IPS-18a (cell line): ENCODE measurements around the gene NF1.

Experiments
- H3K27ac ChIP-seq: one replicate; pipeline ENCODE4 v1.5.1; 2013; ENCODE audit warnings: low read length
- H3K27me3 ChIP-seq: one replicate; pipeline ENCODE4 v1.6.1; 2013; ENCODE audit warnings: mild to moderate bottlenecking, low read length; ENCODE audit not compliant: control insufficient read depth, insufficient read depth
- H3K36me3 ChIP-seq: one replicate; pipeline ENCODE4 v1.6.1; 2013; ENCODE audit warnings: low read depth, low read length; ENCODE audit not compliant: control insufficient read depth
- H3K4me1 ChIP-seq: one replicate; pipeline ENCODE4 v1.6.1; 2013; ENCODE audit warnings: low read depth, low read length; ENCODE audit not compliant: control insufficient read depth
- H3K4me3 ChIP-seq: one replicate; pipeline ENCODE4 v1.5.1; 2013; ENCODE audit warnings: low read length
- H3K9ac ChIP-seq: one replicate; pipeline ENCODE4 v1.6.1; 2013; ENCODE audit warnings: mild to moderate bottlenecking, low read length, moderate library complexity
- H3K9me3 ChIP-seq: one replicate; pipeline ENCODE4 v1.6.1; 2013; ENCODE audit warnings: low read depth, low read length; ENCODE audit not compliant: control insufficient read depth

NF1 gene

GRCh38 chr17:31416503-31416923, 321.7 kb downstream of the NF1 start:
- H3K27me3 ChIP-seq: no peaks in the 10 kb centered on the region

GRCh38 chr17:31417051-31417792, 322.4 kb downstream of the NF1 start:
- peaks cover 30% of the 10 kb centered on the region for H3K4me1 ChIP-seq
- H3K4me3 ChIP-seq: no peak overlapping the region
- no peak overlapping the region for H3K27ac ChIP-seq
- H3K9me3 ChIP-seq: no peaks in the 10 kb centered on the region
- H3K36me3 ChIP-seq: no peaks in the 10 kb centered on the region
- H3K27me3 ChIP-seq: no peaks in the 10 kb centered on the region
- no peak overlapping the region for H3K9ac ChIP-seq

More at GRCh38 chr17:31416503-31416923, 321.7 kb downstream of the NF1 start:
- H3K4me3 ChIP-seq: no peak overlapping the region
- H3K4me1 ChIP-seq: peaks cover 30% of the 10 kb centered on the region
- no peak overlapping the region for H3K27ac ChIP-seq
- no peaks in the 10 kb centered on the region for H3K36me3 ChIP-seq
- H3K9me3 ChIP-seq: no peaks in the 10 kb centered on the region
- no peak overlapping the region for H3K9ac ChIP-seq

DNA sequence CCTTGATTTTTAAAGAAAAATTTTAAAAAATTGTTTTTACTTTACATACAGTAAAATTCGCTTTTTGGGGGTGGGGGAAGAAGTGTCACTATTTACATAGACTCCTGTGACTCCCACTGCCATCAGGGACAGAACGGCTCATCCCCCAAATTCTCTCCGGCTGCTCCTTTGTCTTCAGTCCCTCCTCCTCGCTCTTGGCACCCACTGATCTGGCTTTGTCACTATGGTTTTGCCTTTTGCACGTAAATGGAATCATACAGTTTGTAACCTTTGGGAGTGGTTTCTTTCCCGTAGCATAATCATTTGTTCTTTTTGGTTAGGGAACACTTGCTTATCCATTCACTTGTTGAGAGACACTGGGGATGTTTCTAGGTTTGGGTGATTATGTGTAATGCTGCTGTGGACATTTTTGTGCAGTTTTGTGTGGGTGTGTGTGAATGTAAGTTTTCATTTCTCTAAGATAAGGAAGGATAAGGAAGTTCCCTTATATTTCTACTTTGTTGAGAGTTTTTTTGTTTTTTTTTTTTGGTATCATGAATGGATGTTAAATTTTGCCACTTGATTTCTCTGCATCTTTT, 324.1 kb downstream of the NF1 start:
- Histone ChIP-seq H3K9ac (no peak overlapping the region), H3K36me3 (no peaks in the 10 kb centered on the region), H3K27ac (no peak overlapping the region), H3K27me3 (no peaks in the 10 kb centered on the region), H3K4me1 (peaks cover 21% of the 10 kb centered on the region), H3K4me3 (no peak overlapping the region), H3K9me3 (no peaks in the 10 kb centered on the region)

DNA sequence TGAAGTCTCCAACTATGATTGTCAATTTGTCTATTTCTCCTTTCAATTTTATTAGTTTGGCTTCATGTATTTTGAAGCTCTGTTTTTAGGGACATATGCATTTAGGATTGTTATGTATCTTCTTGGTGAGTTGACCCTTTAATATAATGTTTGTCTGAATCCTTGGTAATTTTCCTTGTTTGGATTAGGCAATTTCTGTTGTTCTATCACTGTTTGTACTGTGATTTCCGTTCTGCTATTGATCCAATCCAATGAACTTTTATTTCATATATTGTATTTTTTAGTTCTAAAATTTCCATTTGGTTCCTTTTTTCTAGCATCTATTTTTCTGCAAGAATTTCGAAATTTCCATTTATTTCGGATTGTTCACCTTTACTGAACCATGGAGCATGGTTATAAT, 327.7 kb downstream of the NF1 start:
- no peak overlapping the region for H3K9ac ChIP-seq
- H3K4me1 ChIP-seq: peaks cover 20% of the 10 kb centered on the region
- no peaks in the 10 kb centered on the region for H3K36me3 ChIP-seq
- no peaks in the 10 kb centered on the region for H3K27me3 ChIP-seq
- no peak overlapping the region for H3K4me3 ChIP-seq
- no peaks in the 10 kb centered on the region for H3K9me3 ChIP-seq
- H3K27ac ChIP-seq: no peak overlapping the region

GRCh38 chr17:31424944-31425281, 330.1 kb downstream of the NF1 start:
- H3K27ac ChIP-seq: no peak overlapping the region
- no peak overlapping the region for H3K9ac ChIP-seq

GRCh38 chr17:31425282-31426040, 330.7 kb downstream of the NF1 start:
- no peaks in the 10 kb centered on the region for H3K36me3 ChIP-seq
- no peaks in the 10 kb centered on the region for H3K27me3 ChIP-seq
- H3K27ac ChIP-seq: no peak overlapping the region
- H3K9ac ChIP-seq: no peak overlapping the region
- H3K9me3 ChIP-seq: no peaks in the 10 kb centered on the region
- H3K4me1 ChIP-seq: peaks cover 12% of the 10 kb centered on the region
- H3K4me3 ChIP-seq: no peak overlapping the region

More at GRCh38 chr17:31424944-31425281, 330.1 kb downstream of the NF1 start:
- Histone ChIP-seq H3K9me3 (no peaks in the 10 kb centered on the region), H3K4me1 (peaks cover 12% of the 10 kb centered on the region), H3K27me3 (no peaks in the 10 kb centered on the region), H3K36me3 (no peaks in the 10 kb centered on the region), H3K4me3 (no peak overlapping the region)
